BE2C (cell line): Measurements from ENCODE around the gene TBCC.

ENCODE experiments used
- DNase-seq: peaks from one replicate; pipeline ENCODE4 v3.0.0-alpha.2; 2020
- H3K27me3 ChIP-seq: fragments of 250-450 bp; sonication (Bioruptor Pico); 2 replicates; pipeline ENCODE4 v1.5.1; 2020; ENCODE audit warnings: mild to moderate bottlenecking
- H3K36me3 ChIP-seq: fragments of 250-450 bp; sonication (Bioruptor Pico); 2 replicates; pipeline ENCODE4 v1.5.1; 2020; ENCODE audit warnings: mild to moderate bottlenecking
- H3K4me1 ChIP-seq: fragments of 250-450 bp; sonication (Bioruptor Pico); 2 replicates; pipeline ENCODE4 v1.5.1; 2020
- H3K4me3 ChIP-seq: 2 replicates; pipeline ENCODE4 v1.5.1; 2011; ENCODE audit warnings: low read depth, low read length
- H3K9me3 ChIP-seq: fragments of 250-450 bp; sonication (Bioruptor Pico); 2 replicates; pipeline ENCODE4 v1.5.1; 2020
- TF ChIP-seq, protein P1 (sequence below): IDR thresholded peaks from 2 replicates; pipeline ENCODE4 v1.5.1; 2012; ENCODE audit warnings: mild to moderate bottlenecking, low read depth, low read length

The TBCC gene

GRCh38 chr6:42694586-42694985, 51.3 kb downstream of the TBCC start:
- no peak for DNase-seq
- peaks cover 12% of the 10 kb centered on the region for H3K36me3 ChIP-seq
- TF ChIP-seq, protein P1, sequence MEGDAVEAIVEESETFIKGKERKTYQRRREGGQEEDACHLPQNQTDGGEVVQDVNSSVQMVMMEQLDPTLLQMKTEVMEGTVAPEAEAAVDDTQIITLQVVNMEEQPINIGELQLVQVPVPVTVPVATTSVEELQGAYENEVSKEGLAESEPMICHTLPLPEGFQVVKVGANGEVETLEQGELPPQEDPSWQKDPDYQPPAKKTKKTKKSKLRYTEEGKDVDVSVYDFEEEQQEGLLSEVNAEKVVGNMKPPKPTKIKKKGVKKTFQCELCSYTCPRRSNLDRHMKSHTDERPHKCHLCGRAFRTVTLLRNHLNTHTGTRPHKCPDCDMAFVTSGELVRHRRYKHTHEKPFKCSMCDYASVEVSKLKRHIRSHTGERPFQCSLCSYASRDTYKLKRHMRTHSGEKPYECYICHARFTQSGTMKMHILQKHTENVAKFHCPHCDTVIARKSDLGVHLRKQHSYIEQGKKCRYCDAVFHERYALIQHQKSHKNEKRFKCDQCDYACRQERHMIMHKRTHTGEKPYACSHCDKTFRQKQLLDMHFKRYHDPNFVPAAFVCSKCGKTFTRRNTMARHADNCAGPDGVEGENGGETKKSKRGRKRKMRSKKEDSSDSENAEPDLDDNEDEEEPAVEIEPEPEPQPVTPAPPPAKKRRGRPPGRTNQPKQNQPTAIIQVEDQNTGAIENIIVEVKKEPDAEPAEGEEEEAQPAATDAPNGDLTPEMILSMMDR = no peak

More at GRCh38 chr6:42694586-42694985, 51.3 kb downstream of the TBCC start:
- Histone ChIP-seq H3K9me3 (no peaks in the 10 kb centered on the region), H3K4me1 (peaks cover 5% of the 10 kb centered on the region; the same call in 1 of the 2 replicates), H3K27me3 (no peaks in the 10 kb centered on the region), H3K4me3 (no peak overlapping the region)
